Nephron progenitor cell (in vitro differentiated cells): ENCODE data around the gene PIK3R3.

ENCODE experiments used
- DNase-seq: peaks from one replicate; pipeline ENCODE4 v3.0.0; 2021
- H3K27ac Mint-ChIP-seq: 2 replicates; pipeline ENCODE4 v1.8.0; 2021; ENCODE audit warnings: mild to moderate bottlenecking, moderate library complexity, mixed read lengths
- H3K27me3 Mint-ChIP-seq: 2 replicates; pipeline ENCODE4 v1.8.0; 2021; ENCODE audit warnings: mild to moderate bottlenecking, low read depth, mixed read lengths; ENCODE audit not compliant: poor library complexity
- H3K36me3 Mint-ChIP-seq: 2 replicates; pipeline ENCODE4 v1.8.0; 2021; ENCODE audit warnings: low read depth, mixed read lengths
- H3K4me1 Mint-ChIP-seq: 2 replicates; pipeline ENCODE4 v1.8.0; 2021; ENCODE audit warnings: mixed read lengths
- H3K4me3 Mint-ChIP-seq: 2 replicates; pipeline ENCODE4 v1.8.0; 2021; ENCODE audit warnings: mild to moderate bottlenecking, moderate library complexity, mixed read lengths
- H3K9me3 Mint-ChIP-seq: 2 replicates; pipeline ENCODE4 v1.8.0; 2021; ENCODE audit warnings: mild to moderate bottlenecking, moderate library complexity, mixed read lengths
- TF ChIP-seq, protein P1 (sequence below): fragments of 200-600 bp; sonication (generic); IDR thresholded peaks from 2 replicates; pipeline ENCODE4 v1.5.0; 2021; ENCODE audit warnings: antibody characterized with exemption

Gene PIK3R3

GRCh38 chr1:46087891-46088290, 44.5 kb downstream of the PIK3R3 start:
- TF ChIP-seq, protein P1, sequence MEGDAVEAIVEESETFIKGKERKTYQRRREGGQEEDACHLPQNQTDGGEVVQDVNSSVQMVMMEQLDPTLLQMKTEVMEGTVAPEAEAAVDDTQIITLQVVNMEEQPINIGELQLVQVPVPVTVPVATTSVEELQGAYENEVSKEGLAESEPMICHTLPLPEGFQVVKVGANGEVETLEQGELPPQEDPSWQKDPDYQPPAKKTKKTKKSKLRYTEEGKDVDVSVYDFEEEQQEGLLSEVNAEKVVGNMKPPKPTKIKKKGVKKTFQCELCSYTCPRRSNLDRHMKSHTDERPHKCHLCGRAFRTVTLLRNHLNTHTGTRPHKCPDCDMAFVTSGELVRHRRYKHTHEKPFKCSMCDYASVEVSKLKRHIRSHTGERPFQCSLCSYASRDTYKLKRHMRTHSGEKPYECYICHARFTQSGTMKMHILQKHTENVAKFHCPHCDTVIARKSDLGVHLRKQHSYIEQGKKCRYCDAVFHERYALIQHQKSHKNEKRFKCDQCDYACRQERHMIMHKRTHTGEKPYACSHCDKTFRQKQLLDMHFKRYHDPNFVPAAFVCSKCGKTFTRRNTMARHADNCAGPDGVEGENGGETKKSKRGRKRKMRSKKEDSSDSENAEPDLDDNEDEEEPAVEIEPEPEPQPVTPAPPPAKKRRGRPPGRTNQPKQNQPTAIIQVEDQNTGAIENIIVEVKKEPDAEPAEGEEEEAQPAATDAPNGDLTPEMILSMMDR: no peak
- no peak overlapping the region for H3K4me3 Mint-ChIP-seq
- H3K27ac Mint-ChIP-seq: peak overlapping the region; percentile 33
- peaks cover 17% of the 10 kb centered on the region for H3K9me3 Mint-ChIP-seq
- DNase-seq: no peak
- H3K27me3 Mint-ChIP-seq: no peaks in the 10 kb centered on the region
- H3K4me1 Mint-ChIP-seq: no peaks in the 10 kb centered on the region
- H3K36me3 Mint-ChIP-seq: peaks cover 68% of the 10 kb centered on the region

DNA sequence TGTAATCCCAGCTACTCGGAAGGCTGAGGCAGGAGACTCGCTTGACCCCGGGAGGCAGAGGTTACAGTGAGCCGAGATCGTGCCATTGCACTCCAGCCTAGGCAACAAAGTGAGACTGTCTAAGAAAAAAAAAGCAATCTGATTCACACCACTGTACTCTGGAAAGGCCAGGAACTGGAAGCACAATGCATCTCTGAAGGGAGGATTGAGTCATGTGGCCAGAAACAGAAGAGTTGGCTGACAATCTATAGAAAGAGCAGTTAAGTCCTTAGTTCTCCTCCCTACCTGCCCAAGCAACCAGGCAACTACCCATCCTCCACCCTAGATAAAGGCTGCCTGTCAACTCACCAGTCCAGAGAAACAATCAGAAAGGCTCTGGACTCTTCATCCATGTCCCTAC, 45.9 kb downstream of the PIK3R3 start:
- Mint-ChIP-seq H3K4me1 (no peaks in the 10 kb centered on the region), H3K4me3 (no peak overlapping the region), H3K36me3 (peaks cover 66% of the 10 kb centered on the region), H3K27me3 (no peaks in the 10 kb centered on the region), H3K9me3 (peaks cover 19% of the 10 kb centered on the region), H3K27ac (peak overlapping the region; percentile 94)
- no peak for DNase-seq
- TF ChIP-seq, protein P1: no peak

GRCh38 chr1:46084553-46085451, 47.6 kb downstream of the PIK3R3 start:
- TF ChIP-seq, protein P1: no peak
- peaks cover 19% of the 10 kb centered on the region for H3K9me3 Mint-ChIP-seq
- H3K36me3 Mint-ChIP-seq: peaks cover 60% of the 10 kb centered on the region
- H3K27me3 Mint-ChIP-seq: no peaks in the 10 kb centered on the region
- no peaks in the 10 kb centered on the region for H3K4me1 Mint-ChIP-seq
- DNase-seq: no peak
- H3K4me3 Mint-ChIP-seq: no peak overlapping the region
- no peak overlapping the region for H3K27ac Mint-ChIP-seq

DNA sequence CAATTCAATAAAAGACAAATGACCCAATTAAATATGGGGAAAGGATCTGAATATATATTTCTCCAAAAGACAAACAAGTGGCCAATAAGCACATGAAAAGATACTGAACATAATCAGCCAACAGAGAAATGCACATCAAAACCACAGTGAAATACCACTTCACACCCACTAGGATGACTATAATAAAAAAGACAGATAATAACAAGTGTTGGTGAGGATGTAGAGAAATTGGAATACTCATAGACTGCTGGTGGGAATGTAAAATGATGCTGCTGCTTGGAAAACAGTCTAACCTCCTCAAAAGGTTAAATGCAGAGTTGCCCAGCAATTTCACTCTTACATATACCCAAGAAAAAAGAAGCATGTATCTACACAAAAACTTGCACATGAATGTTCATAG, 48.9 kb downstream of the PIK3R3 start:
- H3K9me3 Mint-ChIP-seq: peaks cover 19% of the 10 kb centered on the region
- TF ChIP-seq, protein P1: no peak
- no peak for DNase-seq
- peaks cover 48% of the 10 kb centered on the region for H3K36me3 Mint-ChIP-seq
- H3K27ac Mint-ChIP-seq: no peak overlapping the region
- H3K4me3 Mint-ChIP-seq: no peak overlapping the region
- H3K4me1 Mint-ChIP-seq: no peaks in the 10 kb centered on the region
- H3K27me3 Mint-ChIP-seq: no peaks in the 10 kb centered on the region

GRCh38 chr1:46081619-46082018, 50.8 kb downstream of the PIK3R3 start:
- DNase-seq: no peak
- Mint-ChIP-seq H3K27ac (peak overlapping the region; percentile 81), H3K36me3 (peaks cover 49% of the 10 kb centered on the region), H3K4me3 (no peak overlapping the region), H3K27me3 (no peaks in the 10 kb centered on the region), H3K9me3 (peaks cover 19% of the 10 kb centered on the region), H3K4me1 (no peaks in the 10 kb centered on the region)
- TF ChIP-seq, protein P1: no peak

GRCh38 chr1:46081206-46081605, 51.2 kb downstream of the PIK3R3 start:
- Mint-ChIP-seq H3K27me3 (no peaks in the 10 kb centered on the region), H3K27ac (peak overlapping the region; percentile 81), H3K4me3 (no peak overlapping the region), H3K9me3 (peaks cover 19% of the 10 kb centered on the region), H3K36me3 (peaks cover 51% of the 10 kb centered on the region), H3K4me1 (no peaks in the 10 kb centered on the region)
- TF ChIP-seq, protein P1: no peak
- DNase-seq: no peak
